IMR-90 (cell line): ENCODE data around the gene MARS1. TPM values are rescaled to one million over a fixed set of nuclear protein-coding genes. Genes with fewer than 3 reads are reported as not detected.

Experiments used
- ATAC-seq: fragments of 200-7000 bp; cut with Tn5 transposase; 2 replicates; pipeline ENCODE4 v1.9.1; 2020; ENCODE audit warnings: low read depth, mild to moderate bottlenecking, moderate library complexity
- BruUV-seq: library from RNA; stranded (reverse); fragments of 400-500 nt; replicated peaks from 2 replicates; lab custom pipeline; 2021; lab: Mats Ljungman, UMichigan
- CTCF ChIA-PET: fragments of 300-600 bp; formaldehyde crosslinking; extraction: SDS; loops from one replicate; lab custom pipeline; 2021; ENCODE audit warnings: antibody characterized with exemption; lab: Yijun Ruan, JAX
- POLR2A ChIA-PET: fragments of 300-600 bp; sonication (Branson Sonifier 250); formaldehyde crosslinking; loops from one replicate; lab custom pipeline; 2022; ENCODE audit warnings: antibody characterized with exemption; ENCODE audit not compliant: unreplicated experiment; lab: Charles Lee
- DNase-seq: peaks from one replicate; pipeline ENCODE4 v3.0.0; 2013
- H2AFZ ChIP-seq: replicated peaks from 2 replicates; pipeline ENCODE3; 2013; ENCODE audit warnings: low read length, mild to moderate bottlenecking; ENCODE audit not compliant: poor library complexity
- H2AK5ac ChIP-seq: 2 replicates; pipeline ENCODE4 v1.6.1; 2013; ENCODE audit warnings: low read depth, low read length, inconsistent platforms
- H2AK9ac ChIP-seq: replicated peaks from 2 replicates; pipeline ENCODE3; 2013; ENCODE audit warnings: mild to moderate bottlenecking, low read depth, low read length, moderate library complexity; ENCODE audit not compliant: poor library complexity
- H2BK120ac ChIP-seq: 2 replicates; pipeline ENCODE4 v1.6.1; 2013; ENCODE audit warnings: low read depth, low read length, inconsistent platforms
- H2BK15ac ChIP-seq: 3 replicates; pipeline ENCODE4 v1.6.1; 2013; ENCODE audit warnings: low read depth, low read length, inconsistent platforms
- H2BK20ac ChIP-seq: 2 replicates; pipeline ENCODE4 v1.6.1; 2013; ENCODE audit warnings: low read depth, mild to moderate bottlenecking, inconsistent platforms, low read length, moderate library complexity
- H2BK5ac ChIP-seq: 2 replicates; pipeline ENCODE4 v1.6.1; 2013; ENCODE audit warnings: mild to moderate bottlenecking, low read depth, low read length, inconsistent platforms; ENCODE audit not compliant: poor library complexity, severe bottlenecking
- H3K14ac ChIP-seq: replicated peaks from 2 replicates; pipeline ENCODE4 v1.6.1; 2013; ENCODE audit warnings: low read depth, low read length, inconsistent platforms
- H3K18ac ChIP-seq: 2 replicates; pipeline ENCODE4 v1.6.1; 2013; ENCODE audit warnings: low read depth, low read length, control low read depth
- H3K23ac ChIP-seq: 2 replicates; pipeline ENCODE4 v1.6.1; 2013; ENCODE audit warnings: low read depth, low read length, inconsistent platforms
- H3K27ac ChIP-seq: 2 replicates; pipeline ENCODE4 v1.5.1; 2013; ENCODE audit warnings: mild to moderate bottlenecking, control low read depth, low read length; ENCODE audit not compliant: insufficient read depth
- H3K27me3 ChIP-seq: 2 replicates; pipeline ENCODE4 v1.6.1; 2013; ENCODE audit warnings: low read length; ENCODE audit not compliant: control insufficient read depth, insufficient read depth
- H3K36me3 ChIP-seq: 2 replicates; pipeline ENCODE4 v1.6.1; 2013; ENCODE audit warnings: low read length, mixed read lengths; ENCODE audit not compliant: control insufficient read depth, insufficient read depth
- H3K4ac ChIP-seq: 2 replicates; pipeline ENCODE4 v1.6.1; 2013; ENCODE audit warnings: low read depth, low read length, inconsistent platforms
- H3K4me1 ChIP-seq: 2 replicates; pipeline ENCODE4 v1.6.1; 2013; ENCODE audit warnings: low read length, mixed read lengths; ENCODE audit not compliant: control insufficient read depth, insufficient read depth
- H3K4me2 ChIP-seq: 2 replicates; pipeline ENCODE4 v1.6.1; 2013; ENCODE audit warnings: low read depth, mild to moderate bottlenecking, control low read depth, low read length, moderate library complexity
- H3K4me3 ChIP-seq: 2 replicates; pipeline ENCODE4 v1.5.1; 2013; ENCODE audit warnings: low read depth, mild to moderate bottlenecking, control low read depth, low read length, moderate library complexity; ENCODE audit not compliant: insufficient read depth
- H3K56ac ChIP-seq: 2 replicates; pipeline ENCODE4 v1.6.1; 2013; ENCODE audit warnings: low read length, inconsistent platforms; ENCODE audit not compliant: insufficient read depth; ENCODE audit errors: extremely low read depth
- H3K79me1 ChIP-seq, 2 experiments: 2 replicates each; pipeline ENCODE4 v1.6.1; 2013; ENCODE audit warnings: low read length in 2 of 2, inconsistent platforms in 1 of 2, low read depth in 1 of 2
- H3K9ac ChIP-seq: 2 replicates; pipeline ENCODE4 v1.6.1; 2013; ENCODE audit warnings: low read depth, low read length, control low read depth
- H3K9me1 ChIP-seq: 2 replicates; pipeline ENCODE4 v1.6.1; 2013; ENCODE audit warnings: low read length, inconsistent platforms; ENCODE audit not compliant: insufficient read depth
- H3K9me3 ChIP-seq: 2 replicates; pipeline ENCODE4 v1.6.1; 2013; ENCODE audit warnings: low read length; ENCODE audit not compliant: control insufficient read depth, insufficient read depth
- H4K20me1 ChIP-seq: 2 replicates; pipeline ENCODE4 v1.6.1; 2013; ENCODE audit warnings: low read length, inconsistent platforms; ENCODE audit not compliant: insufficient read depth
- H4K5ac ChIP-seq: 2 replicates; pipeline ENCODE4 v1.6.1; 2013; ENCODE audit warnings: mild to moderate bottlenecking, low read depth, low read length, control low read depth
- H4K8ac ChIP-seq, 2 experiments: 2 replicates each; pipeline ENCODE4 v1.6.1; 2013; ENCODE audit warnings: low read depth in 2 of 2, low read length in 2 of 2, control low read depth in 1 of 2, inconsistent platforms in 1 of 2
- H4K91ac ChIP-seq: 2 replicates; pipeline ENCODE4 v1.6.1; 2013; ENCODE audit warnings: low read depth, low read length, inconsistent platforms; ENCODE audit not compliant: insufficient read depth
- BHLHE40 ChIP-seq: fragments of 150-350 bp; IDR thresholded peaks from 2 replicates; pipeline ENCODE4 v1.6.1; 2016; ENCODE audit warnings: mild to moderate bottlenecking, low read depth, low read length
- CEBPB ChIP-seq: IDR thresholded peaks from 2 replicates; pipeline ENCODE4 v1.6.1; 2012; ENCODE audit warnings: low read depth, low read length, improper control_type of control experiment
- CHD1 ChIP-seq: IDR thresholded peaks from 2 replicates; pipeline ENCODE4 v1.6.1; 2012; ENCODE audit warnings: low read depth, low read length, improper control_type of control experiment
- MAFK ChIP-seq: IDR thresholded peaks from 2 replicates; pipeline ENCODE4 v1.6.1; 2012; ENCODE audit warnings: low read depth, low read length, improper control_type of control experiment
- MXI1 ChIP-seq: IDR thresholded peaks from 2 replicates; pipeline ENCODE4 v1.6.1; 2012; ENCODE audit warnings: low read depth, mild to moderate bottlenecking, low read length, moderate library complexity, borderline replicate concordance
- NFE2L2 ChIP-seq: fragments of 150-350 bp; IDR thresholded peaks from 2 replicates; pipeline ENCODE4 v1.6.1; 2016; ENCODE audit warnings: low read depth, mild to moderate bottlenecking, low read length
- POLR2A ChIP-seq: IDR thresholded peaks from 2 replicates; pipeline ENCODE4 v1.6.1; 2012; ENCODE audit warnings: mild to moderate bottlenecking, low read depth, low read length
- RAD21 ChIP-seq: IDR thresholded peaks from 2 replicates; pipeline ENCODE4 v1.6.1; 2012; ENCODE audit warnings: low read length, improper control_type of control experiment
- RCOR1 ChIP-seq: IDR thresholded peaks from 2 replicates; pipeline ENCODE4 v1.6.1; 2012; ENCODE audit warnings: mild to moderate bottlenecking, low read length, improper control_type of control experiment; ENCODE audit not compliant: insufficient replicate concordance
- RFX5 ChIP-seq: IDR thresholded peaks from 2 replicates; pipeline ENCODE4 v1.8.0; 2012; ENCODE audit warnings: low read depth, mild to moderate bottlenecking, low read length, moderate library complexity
- SMC3 ChIP-seq: fragments of 150-350 bp; IDR thresholded peaks from 2 replicates; pipeline ENCODE4 v1.6.1; 2016; ENCODE audit warnings: low read depth, mild to moderate bottlenecking, antibody characterized with exemption, low read length, moderate library complexity
- USF2 ChIP-seq: fragments of 150-350 bp; IDR thresholded peaks from 2 replicates; pipeline ENCODE4 v1.6.1; 2017; ENCODE audit warnings: mild to moderate bottlenecking, antibody characterized with exemption, low read length, low read depth
- WGBS, 2 experiments: methylation state at CpG; one replicate each; pipeline versions ENCODE4 v1.1.5 to v1.1.7; 2013; ENCODE audit warnings: missing lambda C conversion rate in 2 of 2; ENCODE audit not compliant: insufficient read length in 1 of 2; ENCODE audit errors: extremely low coverage in 2 of 2; 5-methylcytosine and 5-hydroxymethylcytosine counted together
- dilution Hi-C: fragments of 300-500 bp; cut with HindIII; formaldehyde crosslinking; loops from one replicate; pipeline ENCODE4 v1.14.3; 2018; ENCODE audit warnings: low sequenced_read_pairs; ENCODE audit not compliant: unreplicated experiment
- in situ Hi-C: fragments of 300-500 bp; cut with MboI; formaldehyde crosslinking; loops from 3 replicates; pipeline ENCODE4 v1.14.3; 2019; ENCODE audit warnings: low sequenced_read_pairs, inconsistent platforms, mixed read lengths
- intact Hi-C: fragments of 100-400 bp; cut with micrococcal nuclease; formaldehyde crosslinking; loops from 2 replicates; pipeline ENCODE4 v1.10.0; 2022
- polyA plus RNA-seq, 3 experiments: library from polyadenylated mRNA; depleted of rRNA; stranded (reverse); fragments of >200 nt; gene quantifications; 2 replicates each; pipeline ENCODE4 v1.2.3, GENCODE V29; 2012; ENCODE audit warnings: low replicate concordance in 1 of 3
- total RNA-seq: library from RNA; depleted of rRNA; stranded (reverse); fragments of >200 nt; gene quantifications from 2 replicates; pipeline ENCODE4 v1.2.3, GENCODE V29; 2012
- TF ChIP-seq, protein P1 (sequence below): conservative IDR thresholded peaks from 2 replicates; pipeline ENCODE4 v1.5.1; 2012; ENCODE audit warnings: mild to moderate bottlenecking, low read depth, low read length, improper control_type of control experiment
- TF ChIP-seq, protein P2 (sequence below): fragments of 150-350 bp; IDR thresholded peaks from 2 replicates; pipeline ENCODE4 v1.6.1; 2016; ENCODE audit warnings: low read depth, mild to moderate bottlenecking, low read length, moderate library complexity, borderline replicate concordance

Gene MARS1
- total and polyA plus RNA-seq, 2 of the 4 experiments (the other 2 are of a cell fraction): 156 to 164 TPM

GRCh38 chr12:57511161-57511560, 23.3 kb downstream of the MARS1 start:
- dilution Hi-C loops (no loop called here), intact Hi-C loops (no loop called here), in situ Hi-C loops (no loop called here)
- Histone ChIP-seq H2BK20ac (no peak overlapping the region), H4K8ac (no peak overlapping the region), H3K4ac (no peak overlapping the region), H3K18ac (no peak overlapping the region), H2AFZ (no peak overlapping the region), H3K79me1 (peaks cover 24 to 56% of the 10 kb centered on the region in 2 experiments), H4K20me1 (peaks cover 58% of the 10 kb centered on the region), H2BK5ac (no peak overlapping the region), H3K9me3 (no peaks in the 10 kb centered on the region), H3K36me3 (peaks cover 65% of the 10 kb centered on the region), H4K91ac (no peak overlapping the region), H3K23ac (no peak overlapping the region), H3K27me3 (no peaks in the 10 kb centered on the region), H3K4me1 (no peaks in the 10 kb centered on the region), H3K14ac (no peak overlapping the region), H2AK5ac (no peak overlapping the region), H2AK9ac (no peak overlapping the region), H3K9me1 (peaks cover 3% of the 10 kb centered on the region; the same call in 1 of the 2 replicates), H2BK15ac (no peak overlapping the region), H3K9ac (no peak overlapping the region), H3K56ac (no peak overlapping the region), H3K4me3 (no peak overlapping the region), H3K27ac (no peak overlapping the region), H2BK120ac (no peak overlapping the region), H4K5ac (no peak overlapping the region), H3K4me2 (no peak overlapping the region)
- no peak for DNase-seq
- no CpG with 5 or more reads among the region's 4 CpGs for WGBS, 2 experiments
- no TSS peak for BruUV-seq
- no peak for TF ChIP-seq RAD21
- no peak for TF ChIP-seq CEBPB
- no peak for TF ChIP-seq CHD1
- no peak for TF ChIP-seq RCOR1
- TF ChIP-seq, protein P1, sequence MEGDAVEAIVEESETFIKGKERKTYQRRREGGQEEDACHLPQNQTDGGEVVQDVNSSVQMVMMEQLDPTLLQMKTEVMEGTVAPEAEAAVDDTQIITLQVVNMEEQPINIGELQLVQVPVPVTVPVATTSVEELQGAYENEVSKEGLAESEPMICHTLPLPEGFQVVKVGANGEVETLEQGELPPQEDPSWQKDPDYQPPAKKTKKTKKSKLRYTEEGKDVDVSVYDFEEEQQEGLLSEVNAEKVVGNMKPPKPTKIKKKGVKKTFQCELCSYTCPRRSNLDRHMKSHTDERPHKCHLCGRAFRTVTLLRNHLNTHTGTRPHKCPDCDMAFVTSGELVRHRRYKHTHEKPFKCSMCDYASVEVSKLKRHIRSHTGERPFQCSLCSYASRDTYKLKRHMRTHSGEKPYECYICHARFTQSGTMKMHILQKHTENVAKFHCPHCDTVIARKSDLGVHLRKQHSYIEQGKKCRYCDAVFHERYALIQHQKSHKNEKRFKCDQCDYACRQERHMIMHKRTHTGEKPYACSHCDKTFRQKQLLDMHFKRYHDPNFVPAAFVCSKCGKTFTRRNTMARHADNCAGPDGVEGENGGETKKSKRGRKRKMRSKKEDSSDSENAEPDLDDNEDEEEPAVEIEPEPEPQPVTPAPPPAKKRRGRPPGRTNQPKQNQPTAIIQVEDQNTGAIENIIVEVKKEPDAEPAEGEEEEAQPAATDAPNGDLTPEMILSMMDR: no peak
- TF ChIP-seq BHLHE40: no peak
- no peak for TF ChIP-seq MXI1
- no peak for TF ChIP-seq NFE2L2
- TF ChIP-seq MAFK: no peak
- no peak for TF ChIP-seq RFX5
- TF ChIP-seq, protein P2, sequence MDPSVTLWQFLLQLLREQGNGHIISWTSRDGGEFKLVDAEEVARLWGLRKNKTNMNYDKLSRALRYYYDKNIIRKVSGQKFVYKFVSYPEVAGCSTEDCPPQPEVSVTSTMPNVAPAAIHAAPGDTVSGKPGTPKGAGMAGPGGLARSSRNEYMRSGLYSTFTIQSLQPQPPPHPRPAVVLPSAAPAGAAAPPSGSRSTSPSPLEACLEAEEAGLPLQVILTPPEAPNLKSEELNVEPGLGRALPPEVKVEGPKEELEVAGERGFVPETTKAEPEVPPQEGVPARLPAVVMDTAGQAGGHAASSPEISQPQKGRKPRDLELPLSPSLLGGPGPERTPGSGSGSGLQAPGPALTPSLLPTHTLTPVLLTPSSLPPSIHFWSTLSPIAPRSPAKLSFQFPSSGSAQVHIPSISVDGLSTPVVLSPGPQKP: no peak
- TF ChIP-seq USF2: no peak
- no peak for TF ChIP-seq SMC3
- no peak for TF ChIP-seq POLR2A
- no peak for ATAC-seq
- POLR2A ChIA-PET: no interaction called here
- CTCF ChIA-PET: no interaction called here
